Esophagus (tissue), 2 donors: ENCODE measurements around the gene FASN. TPM values are rescaled to one million over a fixed set of nuclear protein-coding genes. Genes with fewer than 3 reads are reported as not detected.

Source experiments
- H3K27ac ChIP-seq, 2 donors: one replicate each; pipeline ENCODE4 v1.5.1; 2013; ENCODE audit warnings: low read depth in 2 of 2, mild to moderate bottlenecking in 2 of 2, inconsistent platforms in 1 of 2, low read length in 1 of 2, moderate library complexity in 1 of 2
- H3K27me3 ChIP-seq, 2 donors: one replicate each; pipeline ENCODE4 v1.6.1; 2013; ENCODE audit warnings: low read length in 2 of 2, control low read depth in 1 of 2, mild to moderate bottlenecking in 1 of 2; ENCODE audit not compliant: insufficient read depth in 2 of 2, control insufficient read depth in 1 of 2
- H3K36me3 ChIP-seq, 2 donors: one replicate each; pipeline ENCODE4 v1.6.1; 2013; ENCODE audit warnings: low read length in 1 of 2; ENCODE audit not compliant: control insufficient read depth in 2 of 2, insufficient read depth in 2 of 2
- H3K4me1 ChIP-seq, 2 donors: one replicate each; pipeline ENCODE4 v1.6.1; 2013; ENCODE audit warnings: low read length in 1 of 2; ENCODE audit not compliant: control insufficient read depth in 2 of 2, insufficient read depth in 2 of 2
- H3K4me3 ChIP-seq, 2 donors: one replicate each; pipeline ENCODE4 v1.5.1; 2013; ENCODE audit warnings: low read length in 2 of 2, mild to moderate bottlenecking in 2 of 2, low read depth in 1 of 2, moderate library complexity in 1 of 2
- H3K9me3 ChIP-seq, 2 donors: one replicate each; pipeline ENCODE4 v1.6.1; 2013; ENCODE audit warnings: mild to moderate bottlenecking in 2 of 2, low read depth in 1 of 2, low read length in 1 of 2, moderate library complexity in 1 of 2; ENCODE audit not compliant: control insufficient read depth in 2 of 2, insufficient read depth in 1 of 2
- WGBS, 2 donors: extraction: QIAGEN DNeasy Blood & Tissue Kit; methylation state at CpG; one replicate each; pipeline ENCODE4 v1.1.7; 2013; 5-methylcytosine and 5-hydroxymethylcytosine counted together
- polyA plus RNA-seq, 2 donors: library from polyadenylated mRNA; stranded (reverse); fragments of 200-250 nt; gene quantifications; one replicate each; pipeline ENCODE4 v1.2.3, GENCODE V29; 2013
- donor health status: healthy with polysubstance abuse.
- donor health status: Bipolar disorder and iron deficiency.

FASN gene
- polyA plus RNA-seq, 2 donors: 92.2 to 95.9 TPM

- H3K4me1 ChIP-seq: peaks cover 0 to 23% of the 10 kb centered on the region in 2 donors
Measured at GRCh38 chr17:82110298-82110697, 12.3 kb upstream of the FASN start.

GRCh38 chr17:82108961-82109475, 11.0 kb upstream of the FASN start:
- H3K4me3 ChIP-seq: no peak overlapping the region
- no peaks in the 10 kb centered on the region for H3K27me3 ChIP-seq
- H3K9me3 ChIP-seq: no peaks in the 10 kb centered on the region
- H3K4me1 ChIP-seq: peaks cover 0 to 32% of the 10 kb centered on the region in 2 donors
- H3K27ac ChIP-seq: no peak overlapping the region
- WGBS, 2 donors: 95% methylated on average over 14 of the region's 14 CpGs
- peaks cover 0 to 4% of the 10 kb centered on the region in 2 donors for H3K36me3 ChIP-seq

More at GRCh38 chr17:82110298-82110697, 12.3 kb upstream of the FASN start:
- H3K9me3 ChIP-seq: no peaks in the 10 kb centered on the region
- peaks cover 0 to 4% of the 10 kb centered on the region in 2 donors for H3K36me3 ChIP-seq
- no peak overlapping the region for H3K27ac ChIP-seq
- H3K27me3 ChIP-seq: no peaks in the 10 kb centered on the region
- no peak overlapping the region for H3K4me3 ChIP-seq
- WGBS, 2 donors: 44 to 46% methylated on average over 3 of the region's 3 CpGs

GRCh38 chr17:82108496-82108945, 10.5 kb upstream of the FASN start:
- Histone ChIP-seq H3K4me3 (no peak overlapping the region), H3K36me3 (peaks cover 0 to 4% of the 10 kb centered on the region in 2 donors), H3K9me3 (no peaks in the 10 kb centered on the region), H3K27me3 (no peaks in the 10 kb centered on the region), H3K27ac (no peak overlapping the region), H3K4me1 (peaks cover 4 to 37% of the 10 kb centered on the region in 2 donors)
- 88 to 90% methylated on average over 19 of the region's 19 CpGs for WGBS, 2 donors

GRCh38 chr17:82108038-82108437, 10.0 kb upstream of the FASN start:
- Histone ChIP-seq H3K4me1 (peaks cover 5 to 37% of the 10 kb centered on the region in 2 donors), H3K4me3 (no peak overlapping the region), H3K27ac (no peak overlapping the region), H3K27me3 (no peaks in the 10 kb centered on the region), H3K36me3 (no peaks in the 10 kb centered on the region), H3K9me3 (no peaks in the 10 kb centered on the region)
- 87 to 88% methylated on average over 14 of the region's 14 CpGs for WGBS, 2 donors

- Histone ChIP-seq H3K27me3 (no peaks in the 10 kb centered on the region), H3K9me3 (no peaks in the 10 kb centered on the region), H3K27ac (no peak overlapping the region), H3K36me3 (no peaks in the 10 kb centered on the region), H3K4me3 (no peak overlapping the region), H3K4me1 (peaks cover 5 to 37% of the 10 kb centered on the region in 2 donors)
- WGBS, 2 donors: 80 to 82% methylated on average over 24 of the region's 24 CpGs
Measured at GRCh38 chr17:82107341-82107860, 9.4 kb upstream of the FASN start.

GRCh38 chr17:82106688-82107305, 8.8 kb upstream of the FASN start:
- Histone ChIP-seq H3K9me3 (no peaks in the 10 kb centered on the region), H3K36me3 (no peaks in the 10 kb centered on the region), H3K27me3 (no peaks in the 10 kb centered on the region), H3K27ac (peak overlapping the region; percentile 91 to 95), H3K4me1 (peaks cover 5 to 37% of the 10 kb centered on the region in 2 donors), H3K4me3 (peak overlapping the region in 1 of 2 donors; percentile 39)
- 32 to 45% methylated on average over 9 of the region's 9 CpGs for WGBS, 2 donors

GRCh38 chr17:82105882-82106687, 8.0 kb upstream of the FASN start:
- WGBS, 2 donors: 22 to 24% methylated on average over 21 to 24 of the region's 24 CpGs
- peak overlapping the region; percentile 21 to 39 for H3K4me3 ChIP-seq
- H3K36me3 ChIP-seq: no peaks in the 10 kb centered on the region

GRCh38 chr17:82105417-82105881, 7.4 kb upstream of the FASN start:
- Histone ChIP-seq H3K9me3 (no peaks in the 10 kb centered on the region), H3K27me3 (no peaks in the 10 kb centered on the region), H3K27ac (peak overlapping the region; percentile 91 to 95), H3K4me3 (no peak overlapping the region), H3K4me1 (peaks cover 5 to 49% of the 10 kb centered on the region in 2 donors), H3K36me3 (no peaks in the 10 kb centered on the region)
- WGBS, 2 donors: 68 to 74% methylated on average over 13 of the region's 13 CpGs

More at GRCh38 chr17:82105882-82106687, 8.0 kb upstream of the FASN start:
- no peaks in the 10 kb centered on the region for H3K9me3 ChIP-seq
- H3K27ac ChIP-seq: peak overlapping the region; percentile 91 to 95
- H3K4me1 ChIP-seq: peaks cover 5 to 43% of the 10 kb centered on the region in 2 donors
- no peaks in the 10 kb centered on the region for H3K27me3 ChIP-seq

GRCh38 chr17:82104797-82105416, 6.9 kb upstream of the FASN start:
- Histone ChIP-seq H3K4me3 (no peak overlapping the region), H3K4me1 (peaks cover 5 to 54% of the 10 kb centered on the region in 2 donors), H3K27me3 (no peaks in the 10 kb centered on the region), H3K9me3 (no peaks in the 10 kb centered on the region), H3K27ac (peak overlapping the region; percentile 11 to 56), H3K36me3 (no peaks in the 10 kb centered on the region)
- WGBS, 2 donors: 74 to 85% methylated on average over 11 of the region's 11 CpGs
